H1 (cell line): ENCODE measurements around the gene RFX2. TPM values are rescaled to one million over a fixed set of nuclear protein-coding genes. Genes with fewer than 3 reads are reported as not detected.
A peak's percentile ranks its signal among the peaks of the same experiment; 100 is the strongest.
"Not testable (repeated sequence)": the region's sequence is repeated elsewhere in the genome, so short reads cannot be mapped to it uniquely, and the experiment has no call there.

ENCODE experiments used
- CTCF ChIA-PET: fragments of 300-600 bp; sonication (Branson Sonifier 250); formaldehyde crosslinking; loops from one replicate; lab custom pipeline; 2021; ENCODE audit not compliant: partially characterized antibody; lab: Charles Lee
- POLR2A ChIA-PET: fragments of 300-600 bp; sonication (Branson Sonifier 250); formaldehyde crosslinking; loops from one replicate; lab custom pipeline; 2021; ENCODE audit warnings: inconsistent platforms; ENCODE audit not compliant: partially characterized antibody; lab: Charles Lee
- DNase-seq, 2 experiments: peaks; one replicate each; pipeline versions ENCODE4 v3.0.0 to v3.0.0-alpha.2; 2010 to 2022; ENCODE audit warnings: low spot score in 2 of 2, low read depth in 1 of 2, mixed read lengths in 1 of 2
- FAIRE-seq: peaks from 2 replicates; lab custom pipeline; 2011; peaks lifted over from hg19 to GRCh38; lab: Jason Lieb, UNC
- H2AFZ ChIP-seq: 2 replicates; pipeline ENCODE4 v1.8.1; 2012; ENCODE audit warnings: low read length, inconsistent platforms
- H2AK5ac ChIP-seq: 2 replicates; pipeline ENCODE4 v1.6.1; 2013; ENCODE audit warnings: low read depth, low read length
- H2BK120ac ChIP-seq: replicated peaks from 2 replicates; pipeline ENCODE3; 2013; ENCODE audit warnings: low read depth, low read length, inconsistent platforms
- H2BK12ac ChIP-seq: 2 replicates; pipeline ENCODE4 v1.6.1; 2013; ENCODE audit warnings: low read depth, low read length
- H2BK15ac ChIP-seq: 2 replicates; pipeline ENCODE4 v1.6.1; 2013; ENCODE audit warnings: low read length
- H2BK20ac ChIP-seq: 2 replicates; pipeline ENCODE4 v1.6.1; 2013; ENCODE audit warnings: low read length
- H2BK5ac ChIP-seq: 2 replicates; pipeline ENCODE4 v1.6.1; 2013; ENCODE audit warnings: low read depth, low read length
- H3K14ac ChIP-seq: 2 replicates; pipeline ENCODE4 v1.6.1; 2013; ENCODE audit warnings: inconsistent platforms; ENCODE audit not compliant: insufficient read length
- H3K18ac ChIP-seq: 2 replicates; pipeline ENCODE4 v1.6.1; 2013; ENCODE audit warnings: low read length; ENCODE audit errors: extremely low read depth
- H3K23ac ChIP-seq: 2 replicates; pipeline ENCODE4 v1.6.1; 2013; ENCODE audit warnings: inconsistent platforms; ENCODE audit not compliant: insufficient read length
- H3K23me2 ChIP-seq: 2 replicates; pipeline ENCODE4 v1.6.1; 2013; ENCODE audit warnings: low read depth, low read length
- H3K27ac ChIP-seq: 2 replicates; pipeline ENCODE4 v1.6.1; 2011; ENCODE audit warnings: low read depth, low read length, inconsistent platforms
- H3K27me3 ChIP-seq, 4 experiments: replicated peaks in 1 of 4; 1 replicate in 1 of 4; 2 replicates in 3 of 4; pipeline versions ENCODE4 v1.6.1 to v1.8.1; 2011 to 2013; ENCODE audit warnings: low read length in 3 of 4, mild to moderate bottlenecking in 3 of 4, inconsistent platforms in 2 of 4, mixed read lengths in 2 of 4, moderate library complexity in 1 of 4; ENCODE audit not compliant: control insufficient read depth in 3 of 4, insufficient read depth in 3 of 4; ENCODE audit errors: extremely low read depth in 1 of 4
- H3K36me3 ChIP-seq, 4 experiments: 2 replicates each; pipeline versions ENCODE4 v1.6.1 to v1.8.1; 2011 to 2013; ENCODE audit warnings: mild to moderate bottlenecking in 4 of 4, low read length in 3 of 4, moderate library complexity in 2 of 4, control low read depth in 1 of 4, inconsistent platforms in 1 of 4; ENCODE audit not compliant: insufficient read depth in 4 of 4, control insufficient read depth in 2 of 4
- H3K4ac ChIP-seq: replicated peaks from 2 replicates; pipeline ENCODE3; 2013; ENCODE audit warnings: low read length, low read depth, mixed read lengths, inconsistent platforms; ENCODE audit not compliant: insufficient read length
- H3K4me1 ChIP-seq, 4 experiments: replicated peaks in 1 of 4; 1 replicate in 1 of 4; 2 replicates in 3 of 4; pipeline versions ENCODE4 v1.6.1 to v1.8.1; 2011 to 2013; ENCODE audit warnings: low read length in 3 of 4, inconsistent platforms in 2 of 4, mixed read lengths in 1 of 4; ENCODE audit not compliant: insufficient read depth in 4 of 4, control insufficient read depth in 3 of 4
- H3K4me2 ChIP-seq, 2 experiments: 2 replicates each; pipeline versions ENCODE4 v1.6.1 to v1.8.1; 2011 to 2013; ENCODE audit warnings: low read depth in 2 of 2, low read length in 2 of 2, control low read depth in 1 of 2, inconsistent platforms in 1 of 2, mild to moderate bottlenecking in 1 of 2; ENCODE audit not compliant: insufficient read depth in 1 of 2
- H3K4me3 ChIP-seq, 4 experiments: fragments of 200-600, 300-600 bp in 1 of 4; sonication (generic), shearing (Covaris generic), sonication (Bioruptor Twin) in 1 of 4; 2 replicates each; pipeline versions ENCODE4 v1.5.1 to v1.8.1; 2011 to 2016; ENCODE audit warnings: low read length in 4 of 4, low read depth in 3 of 4, control low read depth in 2 of 4, inconsistent platforms in 2 of 4, mild to moderate bottlenecking in 2 of 4, mixed read lengths in 1 of 4, moderate library complexity in 1 of 4; ENCODE audit not compliant: insufficient read depth in 2 of 4; ENCODE audit errors: extremely low read depth in 1 of 4
- H3K56ac ChIP-seq: replicated peaks from 2 replicates; pipeline ENCODE3; 2013; ENCODE audit warnings: low read depth, mild to moderate bottlenecking, mixed read lengths, low read length, inconsistent platforms; ENCODE audit not compliant: insufficient read length
- H3K79me1 ChIP-seq: 2 replicates; pipeline ENCODE4 v1.6.1; 2013; ENCODE audit warnings: low read depth, low read length, control low read depth
- H3K79me2 ChIP-seq, 2 experiments: 2 replicates each; pipeline versions ENCODE4 v1.6.1 to v1.8.1; 2012 to 2013; ENCODE audit warnings: low read length in 2 of 2, mild to moderate bottlenecking in 2 of 2, inconsistent platforms in 1 of 2; ENCODE audit not compliant: insufficient read depth in 2 of 2, control insufficient read depth in 1 of 2
- H3K9ac ChIP-seq, 4 experiments: replicated peaks in 1 of 4; 1 replicate in 1 of 4; 2 replicates in 3 of 4; pipeline versions ENCODE4 v1.6.1 to v1.8.1; 2011 to 2013; ENCODE audit warnings: low read depth in 3 of 4, low read length in 3 of 4, control low read depth in 2 of 4, mild to moderate bottlenecking in 2 of 4, moderate library complexity in 2 of 4, inconsistent platforms in 1 of 4; ENCODE audit errors: extremely low read depth in 1 of 4
- H3K9me3 ChIP-seq, 2 experiments: 2 replicates each; pipeline versions ENCODE4 v1.6.1 to v1.8.1; 2012 to 2013; ENCODE audit warnings: mild to moderate bottlenecking in 2 of 2, moderate library complexity in 2 of 2, control low read depth in 1 of 2, inconsistent platforms in 1 of 2, low read depth in 1 of 2, low read length in 1 of 2, mixed read lengths in 1 of 2; ENCODE audit not compliant: insufficient read depth in 2 of 2
- H4K20me1 ChIP-seq, 2 experiments: replicated peaks in 1 of 2; 2 replicates each; pipeline versions ENCODE3 to v1.8.1; 2011 to 2013; ENCODE audit warnings: inconsistent platforms in 2 of 2, low read length in 2 of 2, mild to moderate bottlenecking in 1 of 2; ENCODE audit not compliant: insufficient read depth in 2 of 2, control insufficient read depth in 1 of 2
- H4K5ac ChIP-seq: 2 replicates; pipeline ENCODE4 v1.6.1; 2013; ENCODE audit warnings: low read length, low read depth, mixed read lengths, inconsistent platforms; ENCODE audit not compliant: insufficient read length
- H4K8ac ChIP-seq: 2 replicates; pipeline ENCODE4 v1.8.0; 2013; ENCODE audit warnings: mild to moderate bottlenecking, moderate library complexity, low read length, inconsistent platforms; ENCODE audit not compliant: insufficient read depth; ENCODE audit errors: extremely low read depth
- H4K91ac ChIP-seq: replicated peaks from 2 replicates; pipeline ENCODE3; 2013; ENCODE audit warnings: low read length, mixed read lengths, inconsistent platforms; ENCODE audit not compliant: insufficient read length
- WGBS, 2 experiments: shearing (Covaris generic) in 1 of 2; methylation state at CpG; one replicate each; pipeline versions ENCODE4 v1.1.6 to v1.1.7; 2013 to 2015; ENCODE audit warnings: low lambda C conversion rate in 2 of 2, mixed read lengths in 2 of 2, inconsistent platforms in 1 of 2, low coverage in 1 of 2, missing lambda C conversion rate in 1 of 2; ENCODE audit not compliant: insufficient replicate concordance in 2 of 2, insufficient coverage in 1 of 2, insufficient read length in 1 of 2; ENCODE audit errors: extremely low coverage in 1 of 2, missing lambda C conversion rate in 1 of 2; 5-methylcytosine and 5-hydroxymethylcytosine counted together
- polyA plus RNA-seq, 7 experiments: library from polyadenylated mRNA; depleted of rRNA in 3 of 7; stranded (reverse) in 5 of 7; unstranded in 2 of 7; fragments of >200 nt in 5 of 7; fragments of 200-250 nt in 2 of 7; gene quantifications; 1 replicate in 5 of 7; 2 replicates in 1 of 7; 4 replicates in 1 of 7; pipeline versions ENCODE4 v1.2.1 to v1.2.3, GENCODE V29; 2011 to 2013; ENCODE audit warnings: missing spikeins in 2 of 7, mixed read lengths in 2 of 7
- total RNA-seq: library from RNA; stranded (reverse); fragmentation: NEBNext Ultra II Directional; extraction: Animal tissue kit (Norgen Biotek cat#: 25700); gene quantifications from 2 replicates; pipeline ENCODE4 v1.2.1, GENCODE V29; 2021

The RFX2 gene
- total and polyA plus RNA-seq, 2 of the 8 experiments (the other 6 are each of a cell fraction or from before 2014, with no cell fraction given), result 4.8 to 5.3 TPM

DNA sequence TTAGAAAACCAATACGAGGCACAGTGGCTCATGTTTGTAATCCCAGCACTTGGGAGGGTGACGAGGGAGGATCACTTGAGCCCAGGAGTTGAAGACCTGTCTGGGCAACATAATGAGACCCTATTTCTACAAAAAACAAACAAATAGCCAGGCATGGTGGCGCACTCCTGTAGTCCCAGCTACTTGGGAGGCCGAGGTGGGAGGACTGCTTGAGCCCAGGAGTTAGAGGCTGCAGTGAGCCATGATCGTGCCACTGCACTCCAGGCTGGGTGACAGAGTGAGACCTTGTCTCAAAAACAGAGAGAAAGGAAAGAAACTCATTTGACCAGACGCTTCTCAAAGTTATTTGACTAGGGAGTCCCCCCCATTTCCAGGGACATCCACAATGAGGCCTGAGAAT lies 147.0 kb downstream of the RFX2 start:
- not testable (repeated sequence) for H3K4me3 ChIP-seq, H3K4me2 ChIP-seq, H2BK20ac ChIP-seq, H3K36me3 ChIP-seq, H3K56ac ChIP-seq, H2BK5ac ChIP-seq, H4K8ac ChIP-seq, H3K14ac ChIP-seq, H4K91ac ChIP-seq, H3K23me2 ChIP-seq, H2AFZ ChIP-seq, H2BK12ac ChIP-seq, H4K5ac ChIP-seq, FAIRE-seq, H3K18ac ChIP-seq, H2BK15ac ChIP-seq, H3K23ac ChIP-seq, H3K4ac ChIP-seq, H3K27me3 ChIP-seq, H3K9me3 ChIP-seq, H3K9ac ChIP-seq, H3K27ac ChIP-seq, H2BK120ac ChIP-seq, DNase-seq
- 0 out of 2 replicates have a peak overlapping the region, but pooled peaks have one; percentile 55 for H2AK5ac ChIP-seq
- peaks cover 12 to 95% of the 10 kb centered on the region in 2 experiments; a peak in 3 of 4 replicates for H3K79me2 ChIP-seq
- H4K20me1 ChIP-seq, result peaks cover 59 to 66% of the 10 kb centered on the region in 2 experiments
- peaks cover 57% of the 10 kb centered on the region for H3K79me1 ChIP-seq
- peaks cover 9 to 29% (median 13%) of the 10 kb centered on the region in 4 experiments for H3K4me1 ChIP-seq
- ChIA-PET POLR2A (interaction anchor here (1.0 to 1.7 kb wide), 3 partner anchors 9 to 15 kb away, joined by 4 to 6 read pairs (median 4); partner anchors contain the start of gene RANBP3), CTCF (interaction anchor here (0.7 to 1.0 kb wide), 2 partner anchors 15 to 59 kb away, joined by 3 read pairs; no protein-coding TSS in a partner anchor)
- 91% methylated on average over 6 of the region's 6 CpGs; no CpG with 5 or more reads in 1 of the 2 experiments for WGBS, 2 experiments
